ENCODE results near the gene NOC3L. TPM values are rescaled to one million over a fixed set of nuclear protein-coding genes. Genes with fewer than 3 reads are reported as not detected.

NOC3L gene
- total and polyA plus RNA-seq, 10 of the 15 experiments (the other 5 are each of a cell fraction or from before 2014, with no cell fraction given): 27.8 to 51.4 (median 40.5) TPM

DNA sequence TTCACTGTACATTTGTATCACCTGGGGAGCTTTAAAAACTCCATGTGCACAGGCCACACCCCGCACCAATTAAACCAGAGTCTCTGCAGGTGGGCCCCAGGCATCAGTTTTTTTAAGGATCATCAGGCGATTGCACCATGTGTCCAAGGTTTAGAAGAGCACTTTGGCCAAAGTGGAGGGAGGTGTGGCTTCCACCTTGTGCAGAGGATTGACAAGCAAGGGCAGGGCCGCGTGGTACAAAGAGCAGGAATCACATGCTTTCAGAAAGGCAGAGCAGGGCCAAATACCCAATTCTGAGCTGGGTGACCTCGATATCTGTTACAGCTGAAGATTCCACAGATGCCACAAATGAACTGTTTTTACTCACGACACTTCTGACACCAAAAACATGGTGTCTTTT is 52.4 kb downstream of the NOC3L start:
- BruUV-seq (replicated peaks): no TSS peak
- no peak for DNase-seq (ENCODE audit: low read depth, low spot score)
- ChIA-PET RAD21 (ENCODE audit: unreplicated experiment) (interaction anchor here (1.4 kb wide), 1 partner anchor 134 kb away, joined by 3 read pairs; no protein-coding TSS in a partner anchor), SMC1A (ENCODE audit: uncharacterized antibody, unreplicated experiment) (interaction anchor here (0.9 kb wide), 1 partner anchor 14 kb away, joined by 3 read pairs; no protein-coding TSS in a partner anchor), POLR2A (no interaction called here), CTCF (interaction anchor here (0.6 to 5.9 kb wide), 4 partner anchors 10 to 63 kb away, joined by 3 to 44 read pairs (median 4); no protein-coding TSS in a partner anchor)
- WGBS (ENCODE audit: insufficient coverage, insufficient replicate concordance, low lambda C conversion rate, missing lambda C conversion rate): 51% methylated on average over 6 of the region's 6 CpGs
- no peak for ATAC-seq
- Histone ChIP-seq H3K4me1 (ENCODE audit: control insufficient read depth, insufficient read depth, low read length) (no peaks in the 10 kb centered on the region), H3K9me3 (replicated peaks; ENCODE audit: control insufficient read depth, insufficient read depth, low read length) (no peaks in the 10 kb centered on the region), H3K79me2 (ENCODE audit: control insufficient read depth, insufficient read depth, low read length) (no peaks in the 10 kb centered on the region), H3K27ac (ENCODE audit: control insufficient read depth, insufficient read depth) (no peak overlapping the region), H4K20me1 (ENCODE audit: control insufficient read depth, insufficient read depth) (no peaks in the 10 kb centered on the region), H2AFZ (ENCODE audit: control insufficient read depth, low read depth, low read length) (no peak overlapping the region), H3K4me2 (ENCODE audit: control insufficient read depth, insufficient read depth) (no peak overlapping the region), H3K36me3 (ENCODE audit: control insufficient read depth in 2 of 2, insufficient read depth in 2 of 2, low read length in 1 of 2) (no peaks in the 10 kb centered on the region), H3K4me3 (no peak overlapping the region), H3K27me3 (replicated peaks in 1 of 2; ENCODE audit: control insufficient read depth in 2 of 2, insufficient read depth in 2 of 2, low read length in 1 of 2) (no peaks in the 10 kb centered on the region), H3K9ac (ENCODE audit: control insufficient read depth, insufficient read depth, low read length) (no peak overlapping the region)
- no peak for FAIRE-seq
- in situ Hi-C loops (cut with MboI): loop anchor here (10.0 kb wide), 1 partner anchor 396 kb away; no protein-coding TSS in a partner anchor
- intact Hi-C loops (cut with micrococcal nuclease; ENCODE audit: unreplicated experiment): loop anchor here (5.0 kb wide), 1 partner anchor 488 kb away; no protein-coding TSS in a partner anchor
- no peak for TF ChIP-seq TARDBP (IDR thresholded peaks at IDR 0.05; ENCODE audit: borderline replicate concordance)
- TF ChIP-seq SREBF1 (IDR thresholded peaks at IDR 0.05; ENCODE audit: low read length): no peak
- no peak for TF ChIP-seq RAD21 (IDR thresholded peaks at IDR 0.05; ENCODE audit: insufficient read depth, low read depth, low read length)
- TF ChIP-seq RCOR1 (conservative IDR thresholded peaks at IDR 0.05; ENCODE audit: low read depth, low read length): no peak
- no peak for TF ChIP-seq STAT3 (IDR thresholded peaks at IDR 0.05; ENCODE audit: low read depth, low read length)
- TF ChIP-seq NBN (IDR thresholded peaks at IDR 0.05): no peak
- TF ChIP-seq, protein P1, sequence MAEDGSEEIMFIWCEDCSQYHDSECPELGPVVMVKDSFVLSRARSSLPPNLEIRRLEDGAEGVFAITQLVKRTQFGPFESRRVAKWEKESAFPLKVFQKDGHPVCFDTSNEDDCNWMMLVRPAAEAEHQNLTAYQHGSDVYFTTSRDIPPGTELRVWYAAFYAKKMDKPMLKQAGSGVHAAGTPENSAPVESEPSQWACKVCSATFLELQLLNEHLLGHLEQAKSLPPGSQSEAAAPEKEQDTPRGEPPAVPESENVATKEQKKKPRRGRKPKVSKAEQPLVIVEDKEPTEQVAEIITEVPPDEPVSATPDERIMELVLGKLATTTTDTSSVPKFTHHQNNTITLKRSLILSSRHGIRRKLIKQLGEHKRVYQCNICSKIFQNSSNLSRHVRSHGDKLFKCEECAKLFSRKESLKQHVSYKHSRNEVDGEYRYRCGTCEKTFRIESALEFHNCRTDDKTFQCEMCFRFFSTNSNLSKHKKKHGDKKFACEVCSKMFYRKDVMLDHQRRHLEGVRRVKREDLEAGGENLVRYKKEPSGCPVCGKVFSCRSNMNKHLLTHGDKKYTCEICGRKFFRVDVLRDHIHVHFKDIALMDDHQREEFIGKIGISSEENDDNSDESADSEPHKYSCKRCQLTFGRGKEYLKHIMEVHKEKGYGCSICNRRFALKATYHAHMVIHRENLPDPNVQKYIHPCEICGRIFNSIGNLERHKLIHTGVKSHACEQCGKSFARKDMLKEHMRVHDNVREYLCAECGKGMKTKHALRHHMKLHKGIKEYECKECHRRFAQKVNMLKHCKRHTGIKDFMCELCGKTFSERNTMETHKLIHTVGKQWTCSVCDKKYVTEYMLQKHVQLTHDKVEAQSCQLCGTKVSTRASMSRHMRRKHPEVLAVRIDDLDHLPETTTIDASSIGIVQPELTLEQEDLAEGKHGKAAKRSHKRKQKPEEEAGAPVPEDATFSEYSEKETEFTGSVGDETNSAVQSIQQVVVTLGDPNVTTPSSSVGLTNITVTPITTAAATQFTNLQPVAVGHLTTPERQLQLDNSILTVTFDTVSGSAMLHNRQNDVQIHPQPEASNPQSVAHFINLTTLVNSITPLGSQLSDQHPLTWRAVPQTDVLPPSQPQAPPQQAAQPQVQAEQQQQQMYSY (CRISPR knock-in tag; IDR thresholded peaks at IDR 0.05): no peak
- no peak for TF ChIP-seq MYB (IDR thresholded peaks at IDR 0.05; ENCODE audit: borderline replicate concordance, low read depth, low read length)
- no peak for TF ChIP-seq FOXK2 (IDR thresholded peaks at IDR 0.05)
- no peak for TF ChIP-seq RAD51 (IDR thresholded peaks at IDR 0.05)
- TF ChIP-seq, protein P2, sequence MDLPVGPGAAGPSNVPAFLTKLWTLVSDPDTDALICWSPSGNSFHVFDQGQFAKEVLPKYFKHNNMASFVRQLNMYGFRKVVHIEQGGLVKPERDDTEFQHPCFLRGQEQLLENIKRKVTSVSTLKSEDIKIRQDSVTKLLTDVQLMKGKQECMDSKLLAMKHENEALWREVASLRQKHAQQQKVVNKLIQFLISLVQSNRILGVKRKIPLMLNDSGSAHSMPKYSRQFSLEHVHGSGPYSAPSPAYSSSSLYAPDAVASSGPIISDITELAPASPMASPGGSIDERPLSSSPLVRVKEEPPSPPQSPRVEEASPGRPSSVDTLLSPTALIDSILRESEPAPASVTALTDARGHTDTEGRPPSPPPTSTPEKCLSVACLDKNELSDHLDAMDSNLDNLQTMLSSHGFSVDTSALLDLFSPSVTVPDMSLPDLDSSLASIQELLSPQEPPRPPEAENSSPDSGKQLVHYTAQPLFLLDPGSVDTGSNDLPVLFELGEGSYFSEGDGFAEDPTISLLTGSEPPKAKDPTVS (IDR thresholded peaks at IDR 0.05; ENCODE audit: low read depth, low read length): no peak
- no peak for TF ChIP-seq TCF3 (IDR thresholded peaks at IDR 0.05; ENCODE audit: borderline replicate concordance, insufficient read depth, low read depth, low read length)
- TF ChIP-seq MEF2B (IDR thresholded peaks at IDR 0.05; ENCODE audit: partially characterized antibody, poor library complexity, severe bottlenecking): no peak
- TF ChIP-seq PAX8 (IDR thresholded peaks at IDR 0.05): no peak
- TF ChIP-seq CHD1 (IDR thresholded peaks at IDR 0.05; ENCODE audit: low read depth, low read length): no peak
- TF ChIP-seq ETV6 (conservative IDR thresholded peaks at IDR 0.05 in 1 of 2, IDR thresholded peaks at IDR 0.05 in 1 of 2; ENCODE audit: borderline replicate concordance in 1 of 2, low read depth in 1 of 2): no peak
- no peak for TF ChIP-seq CBX5 (IDR thresholded peaks at IDR 0.05; ENCODE audit: low read depth)
- TF ChIP-seq CREB1 (IDR thresholded peaks at IDR 0.05; ENCODE audit: low read depth): no peak
- TF ChIP-seq NRF1 (conservative IDR thresholded peaks at IDR 0.05; ENCODE audit: low read depth, low read length): no peak

Measured in GM12878 (cell line).